ENCODE results near the gene EID2B. TPM values are rescaled to one million over a fixed set of nuclear protein-coding genes. Genes with fewer than 3 reads are reported as not detected.

EID2B gene
- total and polyA plus RNA-seq, 10 of the 15 experiments (the other 5 are each of a cell fraction or from before 2014, with no cell fraction given) = 2.9 to 10.1 (median 5.0) TPM

DNA sequence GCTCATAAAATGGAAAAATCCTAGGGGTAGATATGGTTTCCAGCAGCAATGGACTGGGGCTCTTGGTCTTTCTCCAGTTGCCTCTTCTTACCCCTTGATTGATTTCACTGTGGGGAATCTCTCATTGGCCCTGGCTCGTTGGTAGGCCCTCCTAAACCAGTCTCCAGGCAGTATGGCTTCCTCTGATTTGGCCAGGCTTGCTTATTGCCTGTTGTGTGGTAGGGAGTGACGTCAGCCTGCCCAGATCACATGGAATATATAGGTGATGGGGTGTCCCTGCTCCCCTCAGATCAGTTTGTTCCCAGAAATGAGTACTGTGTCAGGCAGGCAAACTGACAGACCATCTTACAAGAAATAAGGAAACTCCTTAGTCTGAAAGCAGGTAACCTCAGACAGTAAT is 23.4 kb downstream of the EID2B start (continued):
- no peak for TF ChIP-seq CBX3 (IDR thresholded peaks at IDR 0.05; ENCODE audit: borderline replicate concordance, low read depth)
- TF ChIP-seq IRF4 (IDR thresholded peaks at IDR 0.05; ENCODE audit: low read depth, low read length) = no peak
- no peak for TF ChIP-seq IKZF1 (conservative IDR thresholded peaks at IDR 0.05)
- no peak for TF ChIP-seq GABPA (IDR thresholded peaks at IDR 0.05; ENCODE audit: low read depth)
- TF ChIP-seq ZNF384 (IDR thresholded peaks at IDR 0.05; ENCODE audit: borderline replicate concordance, low read depth, low read length) = no peak
- TF ChIP-seq JUND (IDR thresholded peaks at IDR 0.05; ENCODE audit: low read depth, low read length) = no peak
- TF ChIP-seq, protein P1, sequence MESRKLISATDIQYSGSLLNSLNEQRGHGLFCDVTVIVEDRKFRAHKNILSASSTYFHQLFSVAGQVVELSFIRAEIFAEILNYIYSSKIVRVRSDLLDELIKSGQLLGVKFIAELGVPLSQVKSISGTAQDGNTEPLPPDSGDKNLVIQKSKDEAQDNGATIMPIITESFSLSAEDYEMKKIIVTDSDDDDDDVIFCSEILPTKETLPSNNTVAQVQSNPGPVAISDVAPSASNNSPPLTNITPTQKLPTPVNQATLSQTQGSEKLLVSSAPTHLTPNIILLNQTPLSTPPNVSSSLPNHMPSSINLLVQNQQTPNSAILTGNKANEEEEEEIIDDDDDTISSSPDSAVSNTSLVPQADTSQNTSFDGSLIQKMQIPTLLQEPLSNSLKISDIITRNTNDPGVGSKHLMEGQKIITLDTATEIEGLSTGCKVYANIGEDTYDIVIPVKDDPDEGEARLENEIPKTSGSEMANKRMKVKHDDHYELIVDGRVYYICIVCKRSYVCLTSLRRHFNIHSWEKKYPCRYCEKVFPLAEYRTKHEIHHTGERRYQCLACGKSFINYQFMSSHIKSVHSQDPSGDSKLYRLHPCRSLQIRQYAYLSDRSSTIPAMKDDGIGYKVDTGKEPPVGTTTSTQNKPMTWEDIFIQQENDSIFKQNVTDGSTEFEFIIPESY (IDR thresholded peaks at IDR 0.05) = no peak
- TF ChIP-seq, protein P2, sequence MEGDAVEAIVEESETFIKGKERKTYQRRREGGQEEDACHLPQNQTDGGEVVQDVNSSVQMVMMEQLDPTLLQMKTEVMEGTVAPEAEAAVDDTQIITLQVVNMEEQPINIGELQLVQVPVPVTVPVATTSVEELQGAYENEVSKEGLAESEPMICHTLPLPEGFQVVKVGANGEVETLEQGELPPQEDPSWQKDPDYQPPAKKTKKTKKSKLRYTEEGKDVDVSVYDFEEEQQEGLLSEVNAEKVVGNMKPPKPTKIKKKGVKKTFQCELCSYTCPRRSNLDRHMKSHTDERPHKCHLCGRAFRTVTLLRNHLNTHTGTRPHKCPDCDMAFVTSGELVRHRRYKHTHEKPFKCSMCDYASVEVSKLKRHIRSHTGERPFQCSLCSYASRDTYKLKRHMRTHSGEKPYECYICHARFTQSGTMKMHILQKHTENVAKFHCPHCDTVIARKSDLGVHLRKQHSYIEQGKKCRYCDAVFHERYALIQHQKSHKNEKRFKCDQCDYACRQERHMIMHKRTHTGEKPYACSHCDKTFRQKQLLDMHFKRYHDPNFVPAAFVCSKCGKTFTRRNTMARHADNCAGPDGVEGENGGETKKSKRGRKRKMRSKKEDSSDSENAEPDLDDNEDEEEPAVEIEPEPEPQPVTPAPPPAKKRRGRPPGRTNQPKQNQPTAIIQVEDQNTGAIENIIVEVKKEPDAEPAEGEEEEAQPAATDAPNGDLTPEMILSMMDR (IDR thresholded peaks at IDR 0.05 in 2 of 3, conservative IDR thresholded peaks at IDR 0.05 in 1 of 3; ENCODE audit: control insufficient read depth in 2 of 3, extremely low read depth in 1 of 3, insufficient read depth in 1 of 3, low read depth in 3 of 3, low read length in 3 of 3) = no peak
- no peak for TF ChIP-seq MXI1 (IDR thresholded peaks at IDR 0.05; ENCODE audit: low read depth, low read length)
- TF ChIP-seq POLR2AphosphoS5 (IDR thresholded peaks at IDR 0.05; ENCODE audit: low read length) = no peak
